Measurements from ENCODE around the gene DHX57.
A peak's percentile ranks its signal among the peaks of the same experiment; 100 is the strongest.

The DHX57 gene

GRCh38 chr2:38875576-38876367 is at the start of gene DHX57, which contains the start of gene MORN2:
Gene DHX57, minus strand, starts transcription at chr2:38875934. Its CDS starts 7,529 bp downstream, at chr2:38868405.
Gene MORN2, plus strand, starts transcription at chr2:38875976.
- no peak for TF ChIP-seq CTCF (IDR thresholded peaks at IDR 0.05; ENCODE audit: extremely low read depth, insufficient read depth, missing control alignments)
- peak; percentile 90 for DNase-seq (ENCODE audit: low spot score)
- in situ Hi-C loops (cut with MboI; ENCODE audit: low pct_unique_long_range_greater_than_20kb, low sequenced_read_pairs, unreplicated experiment), result no loop called here

GRCh38 chr2:38922902-38923301 is 47.2 kb upstream of the DHX57 start:
- DNase-seq (ENCODE audit: low spot score), result no peak
- in situ Hi-C loops (cut with MboI; ENCODE audit: low pct_unique_long_range_greater_than_20kb, low sequenced_read_pairs, unreplicated experiment), result no loop called here
- no peak for TF ChIP-seq CTCF (IDR thresholded peaks at IDR 0.05; ENCODE audit: extremely low read depth, insufficient read depth, missing control alignments)

- in situ Hi-C loops (cut with MboI; ENCODE audit: low pct_unique_long_range_greater_than_20kb, low sequenced_read_pairs, unreplicated experiment), result no loop called here
- DNase-seq (ENCODE audit: low spot score), result no peak
- TF ChIP-seq CTCF (IDR thresholded peaks at IDR 0.05; ENCODE audit: extremely low read depth, insufficient read depth, missing control alignments), result no peak
Measured at GRCh38 chr2:38922389-38922788, 46.7 kb upstream of the DHX57 start.

- TF ChIP-seq CTCF (IDR thresholded peaks at IDR 0.05; ENCODE audit: extremely low read depth, insufficient read depth, missing control alignments), result no peak
- DNase-seq (ENCODE audit: low spot score), result no peak
- in situ Hi-C loops (cut with MboI; ENCODE audit: low pct_unique_long_range_greater_than_20kb, low sequenced_read_pairs, unreplicated experiment), result no loop called here
Measured at GRCh38 chr2:38912619-38913018, 36.9 kb upstream of the DHX57 start.

GRCh38 chr2:38911191-38911590 is 35.5 kb upstream of the DHX57 start:
- in situ Hi-C loops (cut with MboI; ENCODE audit: low pct_unique_long_range_greater_than_20kb, low sequenced_read_pairs, unreplicated experiment), result no loop called here
- DNase-seq (ENCODE audit: low spot score), result no peak
- TF ChIP-seq CTCF (IDR thresholded peaks at IDR 0.05; ENCODE audit: extremely low read depth, insufficient read depth, missing control alignments), result no peak

- in situ Hi-C loops (cut with MboI; ENCODE audit: low pct_unique_long_range_greater_than_20kb, low sequenced_read_pairs, unreplicated experiment), result no loop called here
- no peak for TF ChIP-seq CTCF (IDR thresholded peaks at IDR 0.05; ENCODE audit: extremely low read depth, insufficient read depth, missing control alignments)
- DNase-seq (ENCODE audit: low spot score), result no peak
Measured at GRCh38 chr2:38909872-38910271, 34.1 kb upstream of the DHX57 start.

Measured in GM13977 (cell line).